Fibroblast of the aortic adventitia (primary cell): Measurements from ENCODE around the gene NAP1L1. TPM values are rescaled to one million over a fixed set of nuclear protein-coding genes. Genes with fewer than 3 reads are reported as not detected.

Source experiments
- DNase-seq: peaks from one replicate; pipeline ENCODE4 v3.0.0-alpha.2; 2010; ENCODE audit warnings: low read depth
- H3K4me3 ChIP-seq: 2 replicates; pipeline ENCODE4 v1.5.1; 2011; ENCODE audit warnings: low read depth, mild to moderate bottlenecking, control low read depth, low read length, moderate library complexity
- total RNA-seq: library from RNA; depleted of rRNA; stranded (reverse); fragments of >200 nt; gene quantifications from 2 replicates; pipeline ENCODE4 v1.2.3, GENCODE V29; 2012; ENCODE audit warnings: low replicate concordance
- TF ChIP-seq, protein P1 (sequence below): IDR thresholded peaks from 2 replicates; pipeline ENCODE4 v1.5.1; 2011; ENCODE audit warnings: mild to moderate bottlenecking, low read length, control low read depth, inconsistent platforms; ENCODE audit not compliant: insufficient read depth

Gene NAP1L1
- total RNA-seq, 1 donor, result 377 TPM

DNA sequence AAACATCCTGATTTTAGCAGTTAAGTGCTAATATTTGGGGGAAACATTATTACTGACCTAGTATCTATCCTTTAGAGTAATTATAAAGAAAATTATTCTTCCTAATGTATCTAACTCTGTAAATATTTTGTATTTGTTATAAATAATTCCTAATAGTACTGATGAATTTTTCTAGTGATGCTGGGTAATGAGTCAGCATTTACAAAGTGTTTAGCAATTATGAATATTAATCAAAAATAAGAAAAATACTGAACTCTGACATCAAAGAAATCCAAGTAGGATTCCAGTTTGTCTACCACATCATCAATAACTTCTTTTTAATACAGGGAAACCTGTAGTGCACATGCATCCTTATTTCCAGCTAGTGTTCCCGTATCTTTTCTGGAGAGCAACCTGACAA, 9.0 kb downstream of the NAP1L1 start:
- DNase-seq, result no peak
- no peak overlapping the region for H3K4me3 ChIP-seq
- TF ChIP-seq, protein P1, sequence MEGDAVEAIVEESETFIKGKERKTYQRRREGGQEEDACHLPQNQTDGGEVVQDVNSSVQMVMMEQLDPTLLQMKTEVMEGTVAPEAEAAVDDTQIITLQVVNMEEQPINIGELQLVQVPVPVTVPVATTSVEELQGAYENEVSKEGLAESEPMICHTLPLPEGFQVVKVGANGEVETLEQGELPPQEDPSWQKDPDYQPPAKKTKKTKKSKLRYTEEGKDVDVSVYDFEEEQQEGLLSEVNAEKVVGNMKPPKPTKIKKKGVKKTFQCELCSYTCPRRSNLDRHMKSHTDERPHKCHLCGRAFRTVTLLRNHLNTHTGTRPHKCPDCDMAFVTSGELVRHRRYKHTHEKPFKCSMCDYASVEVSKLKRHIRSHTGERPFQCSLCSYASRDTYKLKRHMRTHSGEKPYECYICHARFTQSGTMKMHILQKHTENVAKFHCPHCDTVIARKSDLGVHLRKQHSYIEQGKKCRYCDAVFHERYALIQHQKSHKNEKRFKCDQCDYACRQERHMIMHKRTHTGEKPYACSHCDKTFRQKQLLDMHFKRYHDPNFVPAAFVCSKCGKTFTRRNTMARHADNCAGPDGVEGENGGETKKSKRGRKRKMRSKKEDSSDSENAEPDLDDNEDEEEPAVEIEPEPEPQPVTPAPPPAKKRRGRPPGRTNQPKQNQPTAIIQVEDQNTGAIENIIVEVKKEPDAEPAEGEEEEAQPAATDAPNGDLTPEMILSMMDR, result no peak

DNA sequence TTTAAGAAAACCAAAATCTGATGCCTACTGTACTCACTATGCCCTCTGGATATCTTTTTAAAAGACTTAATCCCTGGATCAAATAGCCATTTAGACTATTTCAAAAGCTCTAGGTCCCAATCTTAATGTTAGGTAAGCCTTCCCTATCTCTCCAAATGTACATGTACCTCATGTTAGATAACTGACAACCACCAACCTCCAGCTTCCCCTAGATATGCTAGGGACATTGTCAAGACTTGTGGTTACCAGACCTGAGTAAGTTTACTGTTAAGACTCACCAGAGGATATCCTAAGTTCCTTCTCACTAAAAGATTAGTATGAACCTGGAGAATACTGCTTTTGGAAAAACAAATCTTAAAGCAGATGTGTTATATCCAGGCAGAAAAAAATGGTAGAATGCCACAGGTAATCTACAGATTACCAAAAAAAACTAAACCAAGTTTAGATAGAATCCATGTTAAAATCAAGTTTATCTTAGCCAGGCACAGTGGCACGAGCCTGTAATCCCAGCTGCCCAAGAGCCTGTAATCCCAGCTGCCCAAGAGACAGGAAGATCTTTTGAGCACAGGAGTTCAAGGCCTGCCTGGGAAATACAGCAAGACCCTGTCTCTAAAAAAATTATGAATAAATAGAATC, 9.7 kb downstream of the NAP1L1 start:
- no peak overlapping the region for H3K4me3 ChIP-seq
- TF ChIP-seq, protein P1, result no peak
- no peak for DNase-seq

DNA sequence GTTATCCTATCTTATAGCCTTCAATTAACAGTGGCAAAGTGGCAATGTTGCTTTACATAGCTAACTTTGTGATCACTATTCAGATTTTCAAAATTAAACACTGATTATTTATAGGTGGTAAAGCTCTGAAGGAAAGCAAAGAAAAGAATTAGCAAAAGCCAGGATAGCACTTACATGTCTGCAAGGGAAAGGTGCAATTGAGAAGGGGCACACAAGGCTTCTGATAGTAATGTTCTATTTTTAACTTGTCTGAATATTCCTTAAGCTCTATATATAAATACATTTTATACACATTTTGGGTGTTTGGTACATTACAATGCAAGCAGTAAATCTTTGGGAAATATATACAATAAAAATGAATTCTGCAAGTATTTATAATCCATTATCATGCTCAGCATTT, 10.9 kb downstream of the NAP1L1 start:
- H3K4me3 ChIP-seq, result no peak overlapping the region
- no peak for DNase-seq
- TF ChIP-seq, protein P1, result no peak

DNA sequence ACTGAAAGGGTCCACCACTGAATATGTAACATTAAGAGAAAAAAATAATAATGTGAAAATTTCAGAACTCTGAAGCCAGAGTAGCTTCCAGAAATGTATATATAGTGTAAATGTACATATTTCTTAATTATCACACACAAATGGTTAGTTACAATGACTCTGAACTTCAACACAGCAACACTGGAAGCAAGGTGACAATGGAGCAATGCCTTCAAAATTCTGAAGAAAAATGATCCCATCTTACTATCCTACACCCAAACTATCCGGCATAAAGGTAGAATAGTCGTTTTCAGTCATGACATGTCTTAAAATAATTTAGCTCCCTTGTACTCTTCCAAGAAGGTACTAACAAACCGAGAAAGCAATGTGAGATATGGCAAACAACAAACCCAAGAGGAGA, 11.9 kb downstream of the NAP1L1 start:
- DNase-seq, result no peak
- TF ChIP-seq, protein P1, result no peak
- no peak overlapping the region for H3K4me3 ChIP-seq

DNA sequence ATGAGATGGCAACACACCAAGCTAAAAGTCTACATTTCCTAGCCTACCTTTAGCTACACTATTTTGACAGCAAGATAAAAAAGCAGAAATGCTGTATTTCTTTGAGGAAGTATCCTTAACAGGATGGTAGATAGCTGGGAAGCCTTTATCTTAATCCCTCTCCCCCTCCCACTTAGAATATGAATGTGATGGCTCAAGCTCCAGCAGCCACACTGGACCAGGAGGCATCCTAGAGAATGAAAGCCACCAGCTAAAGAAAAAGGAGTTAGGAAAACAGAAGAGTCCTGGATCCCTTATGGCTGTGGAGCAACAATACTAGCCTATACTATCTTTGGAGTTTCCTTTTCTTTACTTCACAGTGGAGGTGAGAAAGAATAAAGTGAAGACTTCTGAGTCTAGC, 15.1 kb downstream of the NAP1L1 start:
- no peak for DNase-seq
- TF ChIP-seq, protein P1, result no peak
- H3K4me3 ChIP-seq, result no peak overlapping the region

DNA sequence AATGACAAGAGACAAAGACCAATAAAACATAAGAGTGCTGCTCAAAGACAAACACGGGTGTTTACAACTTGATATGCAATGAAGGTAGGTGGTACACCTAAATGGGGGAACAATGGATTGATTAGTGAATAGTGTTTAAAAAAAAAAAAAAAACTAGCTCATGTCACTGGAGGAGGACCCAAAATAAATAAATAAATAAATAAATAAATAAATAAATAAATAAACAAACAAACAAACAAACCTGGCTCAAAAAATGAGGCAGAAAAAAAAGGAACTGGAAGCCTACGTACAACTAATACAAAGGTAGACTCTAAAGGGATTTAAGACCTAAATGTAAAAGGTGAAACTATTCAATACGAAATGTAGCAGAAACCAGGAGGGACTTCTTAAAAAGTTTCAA, 18.6 kb downstream of the NAP1L1 start:
- no peak for DNase-seq
- no peak overlapping the region for H3K4me3 ChIP-seq
- TF ChIP-seq, protein P1, result no peak

DNA sequence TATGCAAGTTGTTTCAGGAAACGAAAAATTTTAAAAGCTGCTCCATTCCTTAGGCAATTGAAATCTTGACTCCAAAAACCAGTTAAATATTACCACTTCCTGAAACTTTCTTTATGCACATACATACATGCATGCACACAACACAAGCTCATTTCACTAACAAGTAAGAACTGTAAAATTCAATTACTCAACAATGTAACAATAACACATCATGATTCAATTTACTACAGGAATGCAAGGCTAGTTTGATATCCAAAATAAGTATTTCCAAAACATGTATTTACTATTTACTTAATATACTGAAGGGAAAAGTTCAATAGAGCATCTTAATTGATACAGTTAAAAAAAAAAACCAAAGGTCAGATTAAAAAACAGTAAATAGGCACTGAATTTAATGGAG, 19.6 kb downstream of the NAP1L1 start:
- no peak overlapping the region for H3K4me3 ChIP-seq
- DNase-seq, result no peak
- TF ChIP-seq, protein P1, result no peak
